ENCODE data around the gene CD86.

GRCh38 chr3:122025296-122025695, 29.9 kb upstream of the CD86 start:
- no peak for TF ChIP-seq CTCF (IDR thresholded peaks at IDR 0.05; ENCODE audit: low read depth, low read length, poor library complexity, severe bottlenecking)
- TF ChIP-seq EZH2phosphoT487 (IDR thresholded peaks at IDR 0.05; ENCODE audit: borderline replicate concordance, low read length) = no peak

All from DOHH2 (cell line).